ENCODE results near the gene CLIC3.
A peak's percentile ranks its signal among the peaks of the same experiment; 100 is the strongest.

The CLIC3 gene

GRCh38 chr9:136997830-136998234 lies 1.5 kb upstream of the CLIC3 start:
- no peak for DNase-seq

GRCh38 chr9:136997371-136997770 lies 1.0 kb upstream of the CLIC3 start:
- DNase-seq, result no peak

- DNase-seq, result no peak
These were observed 526 bp downstream of the CLIC3 start for GRCh38 chr9:136995772-136996311.

- no peak for DNase-seq
These were observed 1.0 kb downstream of the CLIC3 start for GRCh38 chr9:136995362-136995761.

- DNase-seq, result no peak
These were observed 1.5 kb downstream of the CLIC3 start for GRCh38 chr9:136994888-136995230.

- no peak for DNase-seq
These were observed 2.0 kb downstream of the CLIC3 start for GRCh38 chr9:136994180-136994887.

- no peak for DNase-seq
These were observed 3.5 kb downstream of the CLIC3 start for GRCh38 chr9:136992819-136993369.

- peak; percentile 91 to 93 for DNase-seq
These were observed 4.2 kb downstream of the CLIC3 start, which contains the start of gene PAXX for GRCh38 chr9:136991993-136992818. PAXX (plus strand) TSS chr9:136992422; CDS start chr9:136992444, 22 bp downstream.

- DNase-seq, result no peak
These were observed 6.0 kb downstream of the CLIC3 start for GRCh38 chr9:136990242-136990911.

- no peak for DNase-seq
These were observed 7.5 kb downstream of the CLIC3 start for GRCh38 chr9:136988872-136989271.

- DNase-seq, result no peak
These were observed 10.5 kb downstream of the CLIC3 start for GRCh38 chr9:136985853-136986252.

- no peak for DNase-seq
These were observed 11.3 kb downstream of the CLIC3 start for GRCh38 chr9:136985027-136985602.

GRCh38 chr9:136984464-136985026 lies 11.8 kb downstream of the CLIC3 start:
- DNase-seq, result no peak

- no peak for DNase-seq
These were observed 12.6 kb downstream of the CLIC3 start for GRCh38 chr9:136983656-136984314.

- DNase-seq, result no peak
These were observed 13.2 kb downstream of the CLIC3 start for GRCh38 chr9:136983167-136983566.

- no peak for DNase-seq
These were observed 13.9 kb downstream of the CLIC3 start, which contains the start of gene LCNL1 for GRCh38 chr9:136982232-136983051. LCNL1 (plus strand) TSS chr9:136982993; CDS start chr9:136983587, 594 bp downstream.

- no peak for DNase-seq
These were observed 14.7 kb downstream of the CLIC3 start for GRCh38 chr9:136981588-136982231.

- DNase-seq, result no peak
These were observed 15.5 kb downstream of the CLIC3 start for GRCh38 chr9:136980669-136981478.
